GM21528 (cell line): ENCODE measurements around the gene ELK3.

Experiments used
- ATAC-seq: cut with Tn5 transposase; IDR thresholded peaks from one replicate; pipeline ENCODE4 v1.9.1; 2021; ENCODE audit warnings: mild to moderate bottlenecking, moderate library complexity; ENCODE audit not compliant: unreplicated experiment, low FRiP score

The ELK3 gene

GRCh38 chr12:96248136-96248931 lies 54.2 kb downstream of the ELK3 start:
- ATAC-seq: no peak

GRCh38 chr12:96249196-96250118 lies 55.3 kb downstream of the ELK3 start:
- no peak for ATAC-seq

- ATAC-seq: no peak
These were observed 56.0 kb downstream of the ELK3 start for GRCh38 chr12:96250119-96250685.

- ATAC-seq: no peak
These were observed 60.9 kb downstream of the ELK3 start for GRCh38 chr12:96255077-96255476.

- no peak for ATAC-seq
These were observed 62.6 kb downstream of the ELK3 start for GRCh38 chr12:96256672-96257361.

GRCh38 chr12:96257550-96258103 lies 63.5 kb downstream of the ELK3 start:
- ATAC-seq: no peak

GRCh38 chr12:96258104-96258961 lies 64.2 kb downstream of the ELK3 start:
- ATAC-seq: no peak

- ATAC-seq: no peak
These were observed 66.1 kb downstream of the ELK3 start for GRCh38 chr12:96260231-96260630.

- ATAC-seq: no peak
These were observed 66.5 kb downstream of the ELK3 start for GRCh38 chr12:96260644-96261043.

GRCh38 chr12:96261557-96261956 lies 67.4 kb downstream of the ELK3 start:
- ATAC-seq: no peak

- ATAC-seq: no peak
These were observed 69.3 kb downstream of the ELK3 start for GRCh38 chr12:96263449-96263902.

- no peak for ATAC-seq
These were observed 71.2 kb downstream of the ELK3 start for GRCh38 chr12:96265400-96265799.

- ATAC-seq: no peak
These were observed 71.7 kb downstream of the ELK3 start for GRCh38 chr12:96265836-96266235.

- no peak for ATAC-seq
These were observed 72.1 kb downstream of the ELK3 start for GRCh38 chr12:96266238-96266637.

- no peak for ATAC-seq
These were observed 77.5 kb downstream of the ELK3 start for GRCh38 chr12:96271469-96272199.

- no peak for ATAC-seq
These were observed 80.2 kb downstream of the ELK3 start for GRCh38 chr12:96274331-96274730.

- no peak for ATAC-seq
These were observed 91.0 kb downstream of the ELK3 start for GRCh38 chr12:96285158-96285557.

GRCh38 chr12:96289067-96289466 lies 94.9 kb downstream of the ELK3 start:
- ATAC-seq: no peak

GRCh38 chr12:96293093-96293492 lies 98.9 kb downstream of the ELK3 start:
- no peak for ATAC-seq
